ENCODE data around the gene HOXC6.

- TF ChIP-seq GTF2F1 (IDR thresholded peaks at IDR 0.05; ENCODE audit: borderline replicate concordance, low read depth, low read length) (no peak), CTCF (IDR thresholded peaks at IDR 0.05; ENCODE audit: control extremely low read depth in 1 of 3, insufficient read depth in 1 of 3, low read depth in 1 of 3, low read length in 3 of 3) (peak in 1 of 3 experiments; percentile 8; a peak in 1 of 4 replicates), RXRA (IDR thresholded peaks at IDR 0.05; ENCODE audit: insufficient read depth, low read depth, low read length) (no peak), KDM1A (IDR thresholded peaks at IDR 0.05; ENCODE audit: borderline replicate concordance, low read length) (no peak), CREB1 (IDR thresholded peaks at IDR 0.05) (no peak), POLR2AphosphoS5 (IDR thresholded peaks at IDR 0.05; ENCODE audit: low read depth, low read length) (no peak), KDM5A (IDR thresholded peaks at IDR 0.05; ENCODE audit: low read length) (no peak)
Measured at GRCh38 chr12:54012631-54013409, 15.4 kb upstream of the HOXC6 start.

All from H1 (cell line).